Activated naive CD4-positive, alpha-beta T cell treated with anti-CD3 and anti-CD28 coated beads for 36 hours (primary cell): Measurements from ENCODE around the gene HAPLN1. TPM values are rescaled to one million over a fixed set of nuclear protein-coding genes. Genes with fewer than 3 reads are reported as not detected.

Source experiments
- CTCF ChIA-PET: fragments of 350-600 bp; sonication (Branson Sonifier 250); formaldehyde crosslinking; loops from one replicate; lab custom pipeline; 2021; ENCODE audit warnings: antibody characterized with exemption; lab: Charles Lee
- DNase-seq: peaks from one replicate; pipeline ENCODE4 v3.0.0-alpha.2; 2020
- H3K27ac Mint-ChIP-seq: one replicate; pipeline ENCODE4 v1.8.0; 2021; ENCODE audit warnings: mild to moderate bottlenecking, mixed read lengths
- H3K27me3 Mint-ChIP-seq: one replicate; pipeline ENCODE4 v1.8.0; 2021; ENCODE audit warnings: low read depth, mixed read lengths
- H3K36me3 Mint-ChIP-seq: one replicate; pipeline ENCODE4 v1.8.0; 2021; ENCODE audit warnings: low read depth, mixed read lengths
- H3K4me1 Mint-ChIP-seq: one replicate; pipeline ENCODE4 v1.8.0; 2021; ENCODE audit warnings: low read depth, mixed read lengths
- H3K4me3 Mint-ChIP-seq: one replicate; pipeline ENCODE4 v1.8.0; 2021; ENCODE audit warnings: mild to moderate bottlenecking, moderate library complexity, mixed read lengths
- H3K9me3 Mint-ChIP-seq: one replicate; pipeline ENCODE4 v1.8.0; 2021; ENCODE audit warnings: mixed read lengths
- intact Hi-C: fragments of 100-400 bp; cut with micrococcal nuclease; formaldehyde crosslinking; loops from one replicate; pipeline ENCODE4 v1.15.1; 2023
- total RNA-seq, 2 experiments: library from RNA; stranded (reverse); gene quantifications; one replicate each; pipeline ENCODE4 v1.2.3, GENCODE V29; 2021

HAPLN1 gene
- total RNA-seq, 2 experiments from 2014 or later = not detected

- no peak for DNase-seq
- CTCF ChIA-PET = interaction anchor here (0.6 kb wide), 1 partner anchor 29 kb away, joined by 3 read pairs; no protein-coding TSS in a partner anchor
- intact Hi-C loops = no loop called here
- Mint-ChIP-seq H3K27ac (no peak overlapping the region), H3K9me3 (peaks cover 7% of the 10 kb centered on the region), H3K36me3 (no peaks in the 10 kb centered on the region), H3K4me1 (no peaks in the 10 kb centered on the region), H3K27me3 (peaks cover 10% of the 10 kb centered on the region), H3K4me3 (no peak overlapping the region)
These were observed 105.8 kb downstream of the HAPLN1 start for GRCh38 chr5:83614841-83615240.

- Mint-ChIP-seq H3K4me1 (no peaks in the 10 kb centered on the region), H3K27ac (no peak overlapping the region), H3K4me3 (no peak overlapping the region), H3K36me3 (no peaks in the 10 kb centered on the region), H3K9me3 (no peaks in the 10 kb centered on the region), H3K27me3 (peaks cover 6% of the 10 kb centered on the region)
- intact Hi-C loops = no loop called here
- peak; percentile 4 for DNase-seq
- CTCF ChIA-PET = no interaction called here
These were observed 112.5 kb downstream of the HAPLN1 start for GRCh38 chr5:83608122-83608521.

GRCh38 chr5:83595217-83595616, 125.4 kb downstream of the HAPLN1 start:
- Mint-ChIP-seq H3K36me3 (no peaks in the 10 kb centered on the region), H3K27me3 (no peaks in the 10 kb centered on the region), H3K9me3 (no peaks in the 10 kb centered on the region), H3K4me1 (no peaks in the 10 kb centered on the region), H3K4me3 (no peak overlapping the region), H3K27ac (no peak overlapping the region)
- no peak for DNase-seq
- intact Hi-C loops = no loop called here
- CTCF ChIA-PET = no interaction called here

GRCh38 chr5:83590966-83591365, 129.7 kb downstream of the HAPLN1 start:
- DNase-seq = no peak
- H3K36me3 Mint-ChIP-seq = no peaks in the 10 kb centered on the region
- no peak overlapping the region for H3K4me3 Mint-ChIP-seq
- no peak overlapping the region for H3K27ac Mint-ChIP-seq
- H3K27me3 Mint-ChIP-seq = peaks cover 4% of the 10 kb centered on the region
- intact Hi-C loops = no loop called here
- no peaks in the 10 kb centered on the region for H3K9me3 Mint-ChIP-seq
- CTCF ChIA-PET = no interaction called here
- H3K4me1 Mint-ChIP-seq = no peaks in the 10 kb centered on the region

GRCh38 chr5:83589786-83590185, 130.9 kb downstream of the HAPLN1 start:
- no peaks in the 10 kb centered on the region for H3K9me3 Mint-ChIP-seq
- no peaks in the 10 kb centered on the region for H3K36me3 Mint-ChIP-seq
- no peaks in the 10 kb centered on the region for H3K4me1 Mint-ChIP-seq
- CTCF ChIA-PET = no interaction called here
- intact Hi-C loops = no loop called here
- H3K4me3 Mint-ChIP-seq = no peak overlapping the region
- peaks cover 4% of the 10 kb centered on the region for H3K27me3 Mint-ChIP-seq
- no peak overlapping the region for H3K27ac Mint-ChIP-seq
- no peak for DNase-seq

Other genes with a start within 250 kb of the HAPLN1 start
- not detected for gene VCAN, start 249.1 kb downstream of the HAPLN1 start, total RNA-seq